HCT116 (cell line): ENCODE data around the gene IL32. TPM values are rescaled to one million over a fixed set of nuclear protein-coding genes. Genes with fewer than 3 reads are reported as not detected.

Experiments
- ATAC-seq: fragments of 200-7000 bp; cut with Tn5 transposase; 2 replicates; pipeline ENCODE4 v1.9.1; 2020; ENCODE audit warnings: mild to moderate bottlenecking, moderate library complexity
- BruUV-seq: library from RNA; stranded (reverse); fragments of 400-500 nt; replicated peaks from 2 replicates; lab custom pipeline; 2021; lab: Mats Ljungman, UMichigan
- CTCF ChIA-PET: fragments of 300-600 bp; sonication (Branson Sonifier 250); formaldehyde crosslinking; loops from one replicate; lab custom pipeline; 2021; ENCODE audit warnings: antibody characterized with exemption; lab: Charles Lee
- POLR2A ChIA-PET: fragments of 300-600, 350-600 bp; sonication (Branson Sonifier 250); formaldehyde crosslinking; loops from one replicate; lab custom pipeline; 2021; ENCODE audit warnings: antibody characterized with exemption; lab: Charles Lee
- RAD21 ChIA-PET, 2 experiments: fragments of 300-600 bp; sonication (Branson Sonifier 250); formaldehyde crosslinking; loops; one replicate each; lab custom pipeline; 2023; ENCODE audit warnings: low total read pairs in 2 of 2; ENCODE audit not compliant: uncharacterized antibody in 2 of 2, unreplicated experiment in 2 of 2, low non-redundant PET in 1 of 2; lab: Charles Lee
- DNase-seq: peaks from one replicate; pipeline ENCODE4 v3.0.0-alpha.2; 2010; ENCODE audit warnings: low read depth, low spot score
- H2AFZ ChIP-seq: fragments of 200-600 bp; shearing (Covaris generic), sonication (generic); 2 replicates; pipeline ENCODE4 v1.6.1; 2017; ENCODE audit warnings: low read depth, mixed run types, mixed read lengths, antibody characterized with exemption, low read length; ENCODE audit not compliant: poor library complexity, severe bottlenecking
- H3K27ac ChIP-seq: 2 replicates; pipeline ENCODE4 v1.5.1; 2012; ENCODE audit warnings: low read depth, low read length
- H3K27me3 ChIP-seq: fragments of 200-600 bp; sonication (generic); 2 replicates; pipeline ENCODE4 v1.6.1; 2016; ENCODE audit warnings: mixed run types, low read length, mixed read lengths; ENCODE audit not compliant: insufficient read depth
- H3K36me3 ChIP-seq, 2 experiments: fragments of 200-500 bp in 1 of 2; fragments of 200-600 bp in 1 of 2; sonication (Bioruptor generic) in 1 of 2; sonication (generic) in 1 of 2; 2 replicates each; pipeline versions ENCODE4 v1.5.1 to v1.6.1; 2014 to 2016; ENCODE audit warnings: low read length in 2 of 2, inconsistent platforms in 1 of 2, mixed read lengths in 1 of 2, mixed run types in 1 of 2; ENCODE audit not compliant: insufficient read depth in 2 of 2, control insufficient read depth in 1 of 2
- H3K4me1 ChIP-seq, 2 experiments: fragments of 200-600 bp in 1 of 2; sonication (generic) in 1 of 2; 2 replicates each; pipeline versions ENCODE4 v1.5.1 to v1.6.1; 2012 to 2017; ENCODE audit warnings: low read length in 2 of 2, inconsistent platforms in 1 of 2, mild to moderate bottlenecking in 1 of 2, mixed read lengths in 1 of 2, mixed run types in 1 of 2, moderate library complexity in 1 of 2; ENCODE audit not compliant: insufficient read depth in 2 of 2, control insufficient read depth in 1 of 2
- H3K4me2 ChIP-seq: fragments of 200-600 bp; sonication (generic); 2 replicates; pipeline ENCODE4 v1.6.1; 2017; ENCODE audit warnings: mixed run types, low read length, mixed read lengths
- H3K4me3 ChIP-seq, 2 experiments: fragments of 200-600 bp in 1 of 2; sonication (generic) in 1 of 2; replicated peaks in 1 of 2; 2 replicates each; pipeline ENCODE4 v1.5.1; 2011 to 2016; ENCODE audit warnings: low read length in 2 of 2, control low read depth in 1 of 2, low read depth in 1 of 2, mild to moderate bottlenecking in 1 of 2, mixed read lengths in 1 of 2, mixed run types in 1 of 2
- H3K79me2 ChIP-seq: fragments of 200-600 bp; sonication (generic); 2 replicates; pipeline ENCODE4 v1.6.1; 2017; ENCODE audit warnings: mild to moderate bottlenecking, mixed run types, low read length, moderate library complexity, mixed read lengths; ENCODE audit not compliant: insufficient read depth
- H3K9ac ChIP-seq: fragments of 200-600 bp; sonication (generic); 2 replicates; pipeline ENCODE4 v1.6.1; 2016; ENCODE audit warnings: low read length, mixed read lengths
- H3K9me2 ChIP-seq: fragments of 200-600 bp; sonication (generic), shearing (Covaris generic); 2 replicates; pipeline ENCODE4 v1.6.1; 2017; ENCODE audit warnings: mixed run types, mild to moderate bottlenecking, moderate library complexity; ENCODE audit not compliant: insufficient read depth
- H3K9me3 ChIP-seq, 2 experiments: fragments of 200-500 bp in 1 of 2; fragments of 200-600 bp in 1 of 2; sonication (Bioruptor generic) in 1 of 2; sonication (generic) in 1 of 2; 2 replicates each; pipeline ENCODE4 v1.6.1; 2014 to 2017; ENCODE audit warnings: low read length in 2 of 2, mixed read lengths in 2 of 2, inconsistent platforms in 1 of 2, low read depth in 1 of 2, mild to moderate bottlenecking in 1 of 2, mixed run types in 1 of 2, moderate library complexity in 1 of 2; ENCODE audit not compliant: control insufficient read depth in 1 of 2, insufficient read depth in 1 of 2
- H4K20me1 ChIP-seq: fragments of 200-600 bp; sonication (generic), shearing (Covaris generic); 2 replicates; pipeline ENCODE4 v1.6.1; 2017; ENCODE audit warnings: mixed run types, mild to moderate bottlenecking, moderate library complexity; ENCODE audit not compliant: insufficient read depth
- ATF3 ChIP-seq: IDR thresholded peaks from 2 replicates; pipeline ENCODE4 v1.6.1; 2012
- CEBPB ChIP-seq: IDR thresholded peaks from 2 replicates; pipeline ENCODE4 v1.6.1; 2012; ENCODE audit warnings: low read depth
- ELF1 ChIP-seq: IDR thresholded peaks from 2 replicates; pipeline ENCODE4 v1.6.1; 2012; ENCODE audit warnings: low read depth, borderline replicate concordance
- EZH2 ChIP-seq: fragments of 200-600 bp; sonication (generic); IDR thresholded peaks from 2 replicates; pipeline ENCODE4 v1.6.1; 2017; ENCODE audit warnings: antibody characterized with exemption, mixed run types
- EZH2phosphoT487 ChIP-seq: fragments of 200-600 bp; IDR thresholded peaks from 2 replicates; pipeline ENCODE4 v1.6.1; 2018; ENCODE audit warnings: antibody characterized with exemption, borderline replicate concordance
- JUND ChIP-seq: IDR thresholded peaks from 2 replicates; pipeline ENCODE4 v1.6.1; 2012
- MAX ChIP-seq: IDR thresholded peaks from 2 replicates; pipeline ENCODE4 v1.6.1; 2012
- POLR2AphosphoS5 ChIP-seq: IDR thresholded peaks from 2 replicates; pipeline ENCODE4 v1.6.1; 2011; ENCODE audit warnings: mild to moderate bottlenecking, low read depth, low read length, moderate library complexity
- RAD21 ChIP-seq: IDR thresholded peaks from 2 replicates; pipeline ENCODE4 v1.6.1; 2012; ENCODE audit warnings: low read depth, mild to moderate bottlenecking
- SIN3A ChIP-seq: IDR thresholded peaks from 2 replicates; pipeline ENCODE4 v1.6.1; 2012; ENCODE audit warnings: low read depth
- SP1 ChIP-seq: IDR thresholded peaks from 2 replicates; pipeline ENCODE4 v1.6.1; 2012; ENCODE audit warnings: low read depth
- TCF7L2 ChIP-seq: IDR thresholded peaks from 2 replicates; pipeline ENCODE4 v1.7.0; 2011; ENCODE audit warnings: borderline replicate concordance, inconsistent platforms; ENCODE audit not compliant: insufficient read depth, insufficient read length; ENCODE audit errors: extremely low read depth
- ZFX ChIP-seq: fragments of 450-650 bp; IDR thresholded peaks from 2 replicates; pipeline ENCODE4 v1.6.1; 2017
- intact Hi-C: fragments of 100-400 bp; cut with micrococcal nuclease; formaldehyde crosslinking; loops from 2 replicates; pipeline ENCODE4 v1.10.0; 2022
- total RNA-seq: library from RNA; stranded (reverse); gene quantifications from one replicate; pipeline ENCODE4 v1.2.1, GENCODE V29; 2021; ENCODE audit not compliant: unreplicated experiment
- TF ChIP-seq, protein P1 (sequence below): IDR thresholded peaks from 2 replicates; pipeline ENCODE4 v1.6.1; 2012; ENCODE audit warnings: low read depth
- TF ChIP-seq, protein P2 (sequence below), 3 experiments: fragments of 200-600 bp in 1 of 3; sonication (generic) in 1 of 3; IDR thresholded peaks in 2 of 3; conservative IDR thresholded peaks in 1 of 3; 2 replicates each; pipeline ENCODE4 v1.5.1; 2012 to 2017; ENCODE audit warnings: low read depth in 2 of 3, low read length in 2 of 3, antibody characterized with exemption in 1 of 3, borderline replicate concordance in 1 of 3, control low read depth in 1 of 3, mild to moderate bottlenecking in 1 of 3, mixed read lengths in 1 of 3, mixed run types in 1 of 3, moderate library complexity in 1 of 3; ENCODE audit not compliant: insufficient read depth in 1 of 3

The IL32 gene
- total RNA-seq, 1 experiment from 2014 or later = 13.7 TPM

- H4K20me1 ChIP-seq = no peaks in the 10 kb centered on the region
- H3K4me2 ChIP-seq = peak overlapping the region; percentile 99; the same call in 1 of the 2 replicates
- H3K4me3 ChIP-seq = 0 out of 4 replicates have a peak overlapping the region, but pooled peaks of 1 of the 2 experiments have one; percentile 79
- no peaks in the 10 kb centered on the region for H3K27me3 ChIP-seq
- BruUV-seq = no TSS peak
- no peak for ATAC-seq
- no peaks in the 10 kb centered on the region for H3K36me3 ChIP-seq
- peaks cover 2 to 47% of the 10 kb centered on the region in 2 experiments; a peak in 3 of 4 replicates for H3K4me1 ChIP-seq
- POLR2A ChIA-PET = interaction anchor here (2.3 kb wide), 1 partner anchor 12 kb away, joined by 6 read pairs; no protein-coding TSS in a partner anchor
- TF ChIP-seq TCF7L2 (no peak), SP1 (no peak), ATF3 (no peak), ELF1 (no peak), RAD21 (no peak), SIN3A (no peak), EZH2 (no peak), POLR2AphosphoS5 (no peak), EZH2phosphoT487 (no peak), JUND (no peak), MAX (no peak), CEBPB (no peak), ZFX (no peak)
- TF ChIP-seq, protein P1, sequence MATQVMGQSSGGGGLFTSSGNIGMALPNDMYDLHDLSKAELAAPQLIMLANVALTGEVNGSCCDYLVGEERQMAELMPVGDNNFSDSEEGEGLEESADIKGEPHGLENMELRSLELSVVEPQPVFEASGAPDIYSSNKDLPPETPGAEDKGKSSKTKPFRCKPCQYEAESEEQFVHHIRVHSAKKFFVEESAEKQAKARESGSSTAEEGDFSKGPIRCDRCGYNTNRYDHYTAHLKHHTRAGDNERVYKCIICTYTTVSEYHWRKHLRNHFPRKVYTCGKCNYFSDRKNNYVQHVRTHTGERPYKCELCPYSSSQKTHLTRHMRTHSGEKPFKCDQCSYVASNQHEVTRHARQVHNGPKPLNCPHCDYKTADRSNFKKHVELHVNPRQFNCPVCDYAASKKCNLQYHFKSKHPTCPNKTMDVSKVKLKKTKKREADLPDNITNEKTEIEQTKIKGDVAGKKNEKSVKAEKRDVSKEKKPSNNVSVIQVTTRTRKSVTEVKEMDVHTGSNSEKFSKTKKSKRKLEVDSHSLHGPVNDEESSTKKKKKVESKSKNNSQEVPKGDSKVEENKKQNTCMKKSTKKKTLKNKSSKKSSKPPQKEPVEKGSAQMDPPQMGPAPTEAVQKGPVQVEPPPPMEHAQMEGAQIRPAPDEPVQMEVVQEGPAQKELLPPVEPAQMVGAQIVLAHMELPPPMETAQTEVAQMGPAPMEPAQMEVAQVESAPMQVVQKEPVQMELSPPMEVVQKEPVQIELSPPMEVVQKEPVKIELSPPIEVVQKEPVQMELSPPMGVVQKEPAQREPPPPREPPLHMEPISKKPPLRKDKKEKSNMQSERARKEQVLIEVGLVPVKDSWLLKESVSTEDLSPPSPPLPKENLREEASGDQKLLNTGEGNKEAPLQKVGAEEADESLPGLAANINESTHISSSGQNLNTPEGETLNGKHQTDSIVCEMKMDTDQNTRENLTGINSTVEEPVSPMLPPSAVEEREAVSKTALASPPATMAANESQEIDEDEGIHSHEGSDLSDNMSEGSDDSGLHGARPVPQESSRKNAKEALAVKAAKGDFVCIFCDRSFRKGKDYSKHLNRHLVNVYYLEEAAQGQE = no peak
- TF ChIP-seq, protein P2, sequence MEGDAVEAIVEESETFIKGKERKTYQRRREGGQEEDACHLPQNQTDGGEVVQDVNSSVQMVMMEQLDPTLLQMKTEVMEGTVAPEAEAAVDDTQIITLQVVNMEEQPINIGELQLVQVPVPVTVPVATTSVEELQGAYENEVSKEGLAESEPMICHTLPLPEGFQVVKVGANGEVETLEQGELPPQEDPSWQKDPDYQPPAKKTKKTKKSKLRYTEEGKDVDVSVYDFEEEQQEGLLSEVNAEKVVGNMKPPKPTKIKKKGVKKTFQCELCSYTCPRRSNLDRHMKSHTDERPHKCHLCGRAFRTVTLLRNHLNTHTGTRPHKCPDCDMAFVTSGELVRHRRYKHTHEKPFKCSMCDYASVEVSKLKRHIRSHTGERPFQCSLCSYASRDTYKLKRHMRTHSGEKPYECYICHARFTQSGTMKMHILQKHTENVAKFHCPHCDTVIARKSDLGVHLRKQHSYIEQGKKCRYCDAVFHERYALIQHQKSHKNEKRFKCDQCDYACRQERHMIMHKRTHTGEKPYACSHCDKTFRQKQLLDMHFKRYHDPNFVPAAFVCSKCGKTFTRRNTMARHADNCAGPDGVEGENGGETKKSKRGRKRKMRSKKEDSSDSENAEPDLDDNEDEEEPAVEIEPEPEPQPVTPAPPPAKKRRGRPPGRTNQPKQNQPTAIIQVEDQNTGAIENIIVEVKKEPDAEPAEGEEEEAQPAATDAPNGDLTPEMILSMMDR (IDR thresholded peaks at IDR 0.05 in 2 of 3, conservative IDR thresholded peaks at IDR 0.05 in 1 of 3; ENCODE audit: borderline replicate concordance in 1 of 3, insufficient read depth in 1 of 3, low read depth in 2 of 3, low read length in 2 of 3) = no peak
- H3K9me2 ChIP-seq = no peaks in the 10 kb centered on the region
- intact Hi-C loops = no loop called here
- no peak overlapping the region for H2AFZ ChIP-seq
- no peaks in the 10 kb centered on the region for H3K79me2 ChIP-seq
- H3K9ac ChIP-seq = no peak overlapping the region
- DNase-seq = no peak
- RAD21 ChIA-PET = no interaction called here
- no peaks in the 10 kb centered on the region for H3K9me3 ChIP-seq
- no peak overlapping the region for H3K27ac ChIP-seq
- CTCF ChIA-PET = interaction anchor here (1.3 to 4.3 kb wide), 3 partner anchors 12 to 82 kb away, joined by 4 to 16 read pairs (median 5); no protein-coding TSS in a partner anchor
These were observed 18.1 kb upstream of the IL32 start for GRCh38 chr16:3047387-3047720.
